Omental fat pad (tissue), 4 donors: ENCODE data around the gene ATAD3A. TPM values are rescaled to one million over a fixed set of nuclear protein-coding genes. Genes with fewer than 3 reads are reported as not detected.

Source experiments
- ATAC-seq: fragments of 150-250 bp; one replicate; pipeline ENCODE4 v1.9.1; 2016; ENCODE audit warnings: mild to moderate bottlenecking, moderate library complexity; ENCODE audit not compliant: low FRiP score
- DNase-seq: peaks from one replicate; pipeline ENCODE4 v3.0.0-alpha.2; 2019; ENCODE audit warnings: low spot score
- CTCF ChIP-seq, 3 donors: fragments of 450-650 bp; IDR thresholded peaks; one replicate each; pipeline ENCODE4 v1.5.1; 2016 to 2017; ENCODE audit warnings: antibody characterized with exemption in 3 of 3, mild to moderate bottlenecking in 3 of 3, moderate library complexity in 2 of 3
- total RNA-seq, 4 donors: library from RNA; depleted of rRNA; stranded (reverse); fragments of >200 nt; gene quantifications; one replicate each; pipeline ENCODE4 v1.1.0, GENCODE V29; 2016

The ATAD3A gene
- total RNA-seq, 4 donors from 2014 or later = 17.3 to 38.5 (median 20.7) TPM

DNA sequence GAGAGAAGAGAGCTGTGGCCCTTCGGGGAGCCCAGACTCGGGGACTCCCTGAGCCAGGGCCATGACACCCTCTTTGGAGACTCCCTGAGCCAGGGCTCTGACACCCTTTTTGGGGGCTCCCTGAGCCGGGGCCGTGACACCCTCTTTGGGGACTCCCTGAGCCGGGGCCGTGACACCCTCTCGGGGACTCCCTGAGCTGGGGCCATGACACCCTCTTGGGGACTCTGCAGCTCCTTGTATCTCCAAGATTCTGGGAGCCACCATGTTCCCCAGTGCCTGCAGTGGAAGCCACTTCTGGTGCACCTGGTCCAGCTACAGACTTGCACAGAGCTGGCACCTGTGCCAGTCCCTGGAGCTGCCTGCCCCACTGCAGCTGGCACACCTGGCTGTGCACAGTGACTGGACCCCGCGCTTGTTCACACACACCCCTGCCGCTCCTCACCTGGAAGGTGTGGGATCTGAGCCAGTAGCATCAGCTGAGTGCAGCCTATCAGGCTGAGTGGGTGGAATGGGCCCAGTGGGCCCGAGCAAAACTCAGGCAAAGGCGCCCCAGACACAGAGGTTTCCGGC lies 66.5 kb downstream of the ATAD3A start:
- DNase-seq (no peak), ATAC-seq (no peak)
- no peak for TF ChIP-seq CTCF (IDR thresholded peaks at IDR 0.05)

DNA sequence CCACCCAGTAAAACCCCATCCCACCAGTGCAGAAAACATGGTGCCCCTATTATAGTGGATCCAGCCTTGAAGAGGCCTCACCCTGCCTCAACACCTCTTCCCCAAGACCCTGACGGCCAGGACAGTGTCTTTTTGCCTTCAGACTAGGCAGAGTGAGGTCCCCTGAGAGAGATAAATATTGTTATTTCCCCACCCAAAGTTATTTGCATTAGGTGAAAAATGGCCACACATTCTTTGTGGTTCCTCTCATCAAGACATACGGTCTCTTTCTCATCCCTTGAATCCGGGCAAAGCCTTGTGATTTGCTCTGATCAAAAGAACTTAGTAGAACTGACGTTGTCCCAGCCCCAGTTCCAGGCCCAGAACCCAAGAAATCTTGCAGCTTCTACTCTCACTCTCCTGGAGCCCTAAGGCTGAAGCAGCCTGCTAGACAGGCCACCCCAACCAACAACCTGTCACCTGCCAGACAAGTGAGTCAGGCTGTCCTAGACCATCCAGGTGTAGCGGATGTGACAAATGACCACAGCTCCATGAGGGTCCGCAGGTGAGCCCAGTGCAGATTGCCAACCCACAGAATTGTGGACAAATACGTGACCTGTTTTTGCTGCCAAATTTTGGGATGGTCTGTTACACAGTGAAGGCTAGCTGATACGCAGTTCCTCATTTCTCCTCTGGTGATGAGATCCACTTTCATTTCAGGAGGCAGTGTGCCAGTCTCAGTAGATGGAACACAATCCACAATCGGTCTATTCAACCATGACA lies 70.8 kb downstream of the ATAD3A start:
- TF ChIP-seq CTCF (IDR thresholded peaks at IDR 0.05) = no peak
- ATAC-seq (no peak), DNase-seq (no peak)

- no peak for DNase-seq
- TF ChIP-seq CTCF (IDR thresholded peaks at IDR 0.05) = no peak
- no peak for ATAC-seq
Observed at GRCh38 chr1:1583347-1584010, 71.5 kb downstream of the ATAD3A start.

Other genes with a start within 250 kb of the ATAD3A start
- gene UBE2J2, start 238.3 kb upstream of the ATAD3A start, total RNA-seq = 10 to 100 TPM; 30.4 to 50.3 (median 42.9) TPM
- 1 to 10 TPM in 3 of 4 donors, under 1 TPM in 1; 0.96 to 4.9 (median 2.7) TPM for gene SCNN1D, start 231.7 kb upstream of the ATAD3A start, total RNA-seq
- gene ACAP3, start 204.2 kb upstream of the ATAD3A start, total RNA-seq = 10 to 100 TPM; 19.2 to 41.8 (median 38.1) TPM
- gene PUSL1, start 203.6 kb upstream of the ATAD3A start, total RNA-seq = 10 to 100 TPM; 15.7 to 26.0 (median 17.5) TPM
- 100 to 1,000 TPM in 1 of 4 donors, 10 to 100 TPM in 3; 71.9 to 103 (median 86.2) TPM for gene INTS11, start 187.5 kb upstream of the ATAD3A start, total RNA-seq
- 10 to 100 TPM in 2 of 4 donors, 1 to 10 TPM in 2; 8.5 to 18.6 (median 11.5) TPM for gene CPTP, start 187.4 kb upstream of the ATAD3A start, total RNA-seq
- gene TAS1R3, start 180.9 kb upstream of the ATAD3A start, total RNA-seq = under 1 TPM; 0.12 to 0.32 (median 0.16) TPM
- gene DVL1, start 162.7 kb upstream of the ATAD3A start, total RNA-seq = 10 to 100 TPM; 56.6 to 65.0 (median 61.8) TPM
- gene MXRA8, start 153.6 kb upstream of the ATAD3A start, total RNA-seq = 100 to 1,000 TPM in 1 of 4 donors, 10 to 100 TPM in 3; 78.2 to 147 (median 83.3) TPM
- gene AURKAIP1, start 137.0 kb upstream of the ATAD3A start, total RNA-seq = 100 to 1,000 TPM in 3 of 4 donors, 10 to 100 TPM in 1; 96.3 to 115 (median 105) TPM
- 100 to 1,000 TPM; 142 to 273 (median 204) TPM for gene CCNL2, start 112.8 kb upstream of the ATAD3A start, total RNA-seq
- 100 to 1,000 TPM; 106 to 170 (median 136) TPM for gene MRPL20, start 104.9 kb upstream of the ATAD3A start, total RNA-seq
- 1 to 10 TPM; 2.6 to 7.3 (median 3.8) TPM for gene ANKRD65, start 90.9 kb upstream of the ATAD3A start, total RNA-seq
- 10 to 100 TPM in 3 of 4 donors, 1 to 10 TPM in 1; 6.8 to 21.1 (median 13.8) TPM for gene VWA1, start 76.5 kb upstream of the ATAD3A start, total RNA-seq
- 1 to 10 TPM in 2 of 4 donors, under 1 TPM in 1, not detected in 1; 0.69 to 3.5 (median 2.4) TPM for gene ATAD3C, start 62.5 kb upstream of the ATAD3A start, total RNA-seq
- gene ATAD3B, start 40.4 kb upstream of the ATAD3A start, total RNA-seq = 10 to 100 TPM; 11.0 to 91.6 (median 16.5) TPM
- gene TMEM240, start 28.5 kb downstream of the ATAD3A start, total RNA-seq = 1 to 10 TPM; 2.6 to 3.5 (median 3.1) TPM
- gene SSU72, start 62.7 kb downstream of the ATAD3A start, total RNA-seq = 100 to 1,000 TPM in 3 of 4 donors, 10 to 100 TPM in 1; 95.7 to 130 (median 107) TPM
- 1 to 10 TPM in 3 of 4 donors, not detected in 1; 1.9 to 2.6 (median 2.2) TPM for gene FNDC10, start 88.0 kb downstream of the ATAD3A start, total RNA-seq
- 10 to 100 TPM; 33.7 to 52.2 (median 40.2) TPM for gene MIB2, start 103.3 kb downstream of the ATAD3A start, total RNA-seq
- gene MMP23B, start 120.0 kb downstream of the ATAD3A start, total RNA-seq = 10 to 100 TPM in 3 of 4 donors, 1 to 10 TPM in 1; 9.8 to 61.7 (median 18.5) TPM
- gene CDK11B, start 146.8 kb downstream of the ATAD3A start, total RNA-seq = 10 to 100 TPM; 16.3 to 25.3 (median 19.2) TPM
- 10 to 100 TPM; 22.1 to 52.9 (median 36.0) TPM for gene SLC35E2B, start 180.6 kb downstream of the ATAD3A start, total RNA-seq
- gene CDK11A, start 212.2 kb downstream of the ATAD3A start, total RNA-seq = 10 to 100 TPM; 25.0 to 77.7 (median 39.0) TPM